ENCODE results near the gene PGP.

DNA sequence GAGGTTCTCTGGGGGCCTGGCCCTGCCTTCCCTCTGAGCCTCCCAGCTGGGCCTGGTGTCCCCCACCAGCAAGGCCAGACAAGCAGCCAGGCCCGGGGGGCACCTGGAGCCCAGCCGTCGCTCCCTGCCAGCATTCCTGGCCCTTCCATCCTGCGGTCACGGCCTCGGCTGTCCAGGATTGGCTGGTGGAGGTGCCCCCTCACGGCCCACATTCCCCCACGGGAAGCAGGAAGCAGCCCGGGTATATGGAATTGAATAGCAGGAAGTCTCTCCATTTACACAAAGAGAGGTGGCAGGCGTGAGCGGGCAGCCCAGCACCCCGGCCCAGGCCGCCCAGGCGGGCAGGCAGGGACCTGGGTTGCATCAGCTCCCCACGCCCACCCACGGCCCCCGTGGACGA lies 44.6 kb downstream of the PGP start:
- TF ChIP-seq SP1 (IDR thresholded peaks at IDR 0.05) (no peak), RXRA (IDR thresholded peaks at IDR 0.05) (no peak), TAF1 (conservative IDR thresholded peaks at IDR 0.05) (no peak), EGR1 (IDR thresholded peaks at IDR 0.05; ENCODE audit: low read depth in 2 of 2) (no peak), GABPA (IDR thresholded peaks at IDR 0.05 in 1 of 2, conservative IDR thresholded peaks at IDR 0.05 in 1 of 2) (no peak), HNF4A (conservative IDR thresholded peaks at IDR 0.05) (no peak), HNF4G (IDR thresholded peaks at IDR 0.05) (no peak), RAD21 (IDR thresholded peaks at IDR 0.05) (no peak)
- TF ChIP-seq, protein P1, sequence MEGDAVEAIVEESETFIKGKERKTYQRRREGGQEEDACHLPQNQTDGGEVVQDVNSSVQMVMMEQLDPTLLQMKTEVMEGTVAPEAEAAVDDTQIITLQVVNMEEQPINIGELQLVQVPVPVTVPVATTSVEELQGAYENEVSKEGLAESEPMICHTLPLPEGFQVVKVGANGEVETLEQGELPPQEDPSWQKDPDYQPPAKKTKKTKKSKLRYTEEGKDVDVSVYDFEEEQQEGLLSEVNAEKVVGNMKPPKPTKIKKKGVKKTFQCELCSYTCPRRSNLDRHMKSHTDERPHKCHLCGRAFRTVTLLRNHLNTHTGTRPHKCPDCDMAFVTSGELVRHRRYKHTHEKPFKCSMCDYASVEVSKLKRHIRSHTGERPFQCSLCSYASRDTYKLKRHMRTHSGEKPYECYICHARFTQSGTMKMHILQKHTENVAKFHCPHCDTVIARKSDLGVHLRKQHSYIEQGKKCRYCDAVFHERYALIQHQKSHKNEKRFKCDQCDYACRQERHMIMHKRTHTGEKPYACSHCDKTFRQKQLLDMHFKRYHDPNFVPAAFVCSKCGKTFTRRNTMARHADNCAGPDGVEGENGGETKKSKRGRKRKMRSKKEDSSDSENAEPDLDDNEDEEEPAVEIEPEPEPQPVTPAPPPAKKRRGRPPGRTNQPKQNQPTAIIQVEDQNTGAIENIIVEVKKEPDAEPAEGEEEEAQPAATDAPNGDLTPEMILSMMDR (IDR thresholded peaks at IDR 0.05; ENCODE audit: low read depth, low read length, missing input control) = no peak
- TF ChIP-seq, protein P2, sequence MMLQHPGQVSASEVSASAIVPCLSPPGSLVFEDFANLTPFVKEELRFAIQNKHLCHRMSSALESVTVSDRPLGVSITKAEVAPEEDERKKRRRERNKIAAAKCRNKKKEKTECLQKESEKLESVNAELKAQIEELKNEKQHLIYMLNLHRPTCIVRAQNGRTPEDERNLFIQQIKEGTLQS (IDR thresholded peaks at IDR 0.05) = no peak
- TF ChIP-seq, protein P3, sequence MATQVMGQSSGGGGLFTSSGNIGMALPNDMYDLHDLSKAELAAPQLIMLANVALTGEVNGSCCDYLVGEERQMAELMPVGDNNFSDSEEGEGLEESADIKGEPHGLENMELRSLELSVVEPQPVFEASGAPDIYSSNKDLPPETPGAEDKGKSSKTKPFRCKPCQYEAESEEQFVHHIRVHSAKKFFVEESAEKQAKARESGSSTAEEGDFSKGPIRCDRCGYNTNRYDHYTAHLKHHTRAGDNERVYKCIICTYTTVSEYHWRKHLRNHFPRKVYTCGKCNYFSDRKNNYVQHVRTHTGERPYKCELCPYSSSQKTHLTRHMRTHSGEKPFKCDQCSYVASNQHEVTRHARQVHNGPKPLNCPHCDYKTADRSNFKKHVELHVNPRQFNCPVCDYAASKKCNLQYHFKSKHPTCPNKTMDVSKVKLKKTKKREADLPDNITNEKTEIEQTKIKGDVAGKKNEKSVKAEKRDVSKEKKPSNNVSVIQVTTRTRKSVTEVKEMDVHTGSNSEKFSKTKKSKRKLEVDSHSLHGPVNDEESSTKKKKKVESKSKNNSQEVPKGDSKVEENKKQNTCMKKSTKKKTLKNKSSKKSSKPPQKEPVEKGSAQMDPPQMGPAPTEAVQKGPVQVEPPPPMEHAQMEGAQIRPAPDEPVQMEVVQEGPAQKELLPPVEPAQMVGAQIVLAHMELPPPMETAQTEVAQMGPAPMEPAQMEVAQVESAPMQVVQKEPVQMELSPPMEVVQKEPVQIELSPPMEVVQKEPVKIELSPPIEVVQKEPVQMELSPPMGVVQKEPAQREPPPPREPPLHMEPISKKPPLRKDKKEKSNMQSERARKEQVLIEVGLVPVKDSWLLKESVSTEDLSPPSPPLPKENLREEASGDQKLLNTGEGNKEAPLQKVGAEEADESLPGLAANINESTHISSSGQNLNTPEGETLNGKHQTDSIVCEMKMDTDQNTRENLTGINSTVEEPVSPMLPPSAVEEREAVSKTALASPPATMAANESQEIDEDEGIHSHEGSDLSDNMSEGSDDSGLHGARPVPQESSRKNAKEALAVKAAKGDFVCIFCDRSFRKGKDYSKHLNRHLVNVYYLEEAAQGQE (IDR thresholded peaks at IDR 0.05) = no peak
